Prostate gland (tissue), 2 donors: ENCODE results near the gene ATP5F1B. TPM values are rescaled to one million over a fixed set of nuclear protein-coding genes. Genes with fewer than 3 reads are reported as not detected.

Experiments used
- DNase-seq: peaks from one replicate; pipeline ENCODE4 v3.0.0-alpha.2; 2019; ENCODE audit warnings: low spot score
- H3K27ac ChIP-seq, 2 donors: fragments of 200-600 bp; sonication (generic); 2 replicates each; pipeline ENCODE4 v1.5.1; 2017 to 2019
- H3K27me3 ChIP-seq: fragments of 200-600 bp; sonication (generic); replicated peaks from 2 replicates; pipeline ENCODE4 v1.5.1; 2019; ENCODE audit not compliant: insufficient read depth
- H3K36me3 ChIP-seq, 2 donors: fragments of 200-600 bp; sonication (generic); 1 replicate in 1 of 2; 2 replicates in 1 of 2; pipeline versions ENCODE4 v1.5.1 to v1.8.1; 2017 to 2019
- H3K4me1 ChIP-seq: fragments of 200-600 bp; sonication (generic); replicated peaks from 2 replicates; pipeline ENCODE4 v1.5.1; 2019
- H3K4me3 ChIP-seq, 2 donors: fragments of 200-600 bp; sonication (generic); 2 replicates each; pipeline ENCODE4 v1.5.1; 2017 to 2019
- H3K9me3 ChIP-seq: fragments of 200-600 bp; sonication (generic); 2 replicates; pipeline ENCODE4 v1.5.1; 2017
- POLR2A ChIP-seq: fragments of 450-650 bp; IDR thresholded peaks from one replicate; pipeline ENCODE4 v1.6.1; 2016; ENCODE audit warnings: antibody characterized with exemption, mild to moderate bottlenecking
- POLR2AphosphoS5 ChIP-seq: sonication (generic); formaldehyde crosslinking; IDR thresholded peaks from one replicate; pipeline ENCODE4 v1.6.1; 2017; ENCODE audit warnings: antibody characterized with exemption
- WGBS: methylation state at CpG from one replicate; pipeline ENCODE4 v1.1.5; 2018; 5-methylcytosine and 5-hydroxymethylcytosine counted together
- intact Hi-C: fragments of 100-400 bp; cut with DNase I; formaldehyde crosslinking; loops from one replicate; pipeline ENCODE4 v1.14.2; 2022
- total RNA-seq, 2 donors: library from RNA; depleted of rRNA; stranded (reverse); fragments of >200 nt; gene quantifications; one replicate each; pipeline ENCODE4 v1.1.0, GENCODE V29; 2016
- TF ChIP-seq, protein P1 (sequence below), 4 experiments: fragments of 200-600 bp in 2 of 4; fragments of 450-650 bp in 2 of 4; sonication (generic) in 2 of 4; IDR thresholded peaks; 1 replicate in 3 of 4; 2 replicates in 1 of 4; pipeline ENCODE4 v1.5.1; 2016 to 2019; ENCODE audit warnings: antibody characterized with exemption in 4 of 4, mild to moderate bottlenecking in 2 of 4, moderate library complexity in 2 of 4

The ATP5F1B gene
- total RNA-seq, 2 donors from 2014 or later: 372 to 401 TPM

DNA sequence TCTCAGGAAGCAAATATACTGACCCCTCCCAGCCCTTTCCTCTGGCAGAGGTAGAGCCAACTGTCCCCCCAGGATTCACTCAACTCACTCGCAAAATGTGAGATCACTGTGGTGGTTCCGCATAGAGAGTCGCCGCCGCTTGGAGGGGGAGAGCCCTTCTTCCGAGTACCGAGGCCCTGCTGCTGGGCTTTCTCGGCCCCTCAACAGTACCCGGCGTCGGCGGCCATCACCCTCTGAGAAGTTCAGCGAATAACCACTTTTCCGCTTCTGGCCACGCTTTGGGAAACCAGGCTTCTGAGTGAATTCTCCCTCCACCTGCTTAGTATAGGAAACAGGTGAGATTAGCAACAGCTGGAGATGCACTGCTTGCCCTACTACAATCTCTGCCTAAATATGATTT, 46.7 kb downstream of the ATP5F1B start:
- intact Hi-C loops: no loop called here
- Histone ChIP-seq H3K36me3 (peaks cover 48 to 52% of the 10 kb centered on the region in 2 donors), H3K9me3 (no peaks in the 10 kb centered on the region), H3K4me3 (no peak overlapping the region), H3K27ac (no peak overlapping the region), H3K4me1 (no peaks in the 10 kb centered on the region), H3K27me3 (no peaks in the 10 kb centered on the region)
- no peak for DNase-seq
- WGBS: 94% methylated on average over 15 of the region's 15 CpGs
- no peak for TF ChIP-seq POLR2A
- no peak for TF ChIP-seq POLR2AphosphoS5
- TF ChIP-seq, protein P1, sequence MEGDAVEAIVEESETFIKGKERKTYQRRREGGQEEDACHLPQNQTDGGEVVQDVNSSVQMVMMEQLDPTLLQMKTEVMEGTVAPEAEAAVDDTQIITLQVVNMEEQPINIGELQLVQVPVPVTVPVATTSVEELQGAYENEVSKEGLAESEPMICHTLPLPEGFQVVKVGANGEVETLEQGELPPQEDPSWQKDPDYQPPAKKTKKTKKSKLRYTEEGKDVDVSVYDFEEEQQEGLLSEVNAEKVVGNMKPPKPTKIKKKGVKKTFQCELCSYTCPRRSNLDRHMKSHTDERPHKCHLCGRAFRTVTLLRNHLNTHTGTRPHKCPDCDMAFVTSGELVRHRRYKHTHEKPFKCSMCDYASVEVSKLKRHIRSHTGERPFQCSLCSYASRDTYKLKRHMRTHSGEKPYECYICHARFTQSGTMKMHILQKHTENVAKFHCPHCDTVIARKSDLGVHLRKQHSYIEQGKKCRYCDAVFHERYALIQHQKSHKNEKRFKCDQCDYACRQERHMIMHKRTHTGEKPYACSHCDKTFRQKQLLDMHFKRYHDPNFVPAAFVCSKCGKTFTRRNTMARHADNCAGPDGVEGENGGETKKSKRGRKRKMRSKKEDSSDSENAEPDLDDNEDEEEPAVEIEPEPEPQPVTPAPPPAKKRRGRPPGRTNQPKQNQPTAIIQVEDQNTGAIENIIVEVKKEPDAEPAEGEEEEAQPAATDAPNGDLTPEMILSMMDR (IDR thresholded peaks at IDR 0.05): no peak

DNA sequence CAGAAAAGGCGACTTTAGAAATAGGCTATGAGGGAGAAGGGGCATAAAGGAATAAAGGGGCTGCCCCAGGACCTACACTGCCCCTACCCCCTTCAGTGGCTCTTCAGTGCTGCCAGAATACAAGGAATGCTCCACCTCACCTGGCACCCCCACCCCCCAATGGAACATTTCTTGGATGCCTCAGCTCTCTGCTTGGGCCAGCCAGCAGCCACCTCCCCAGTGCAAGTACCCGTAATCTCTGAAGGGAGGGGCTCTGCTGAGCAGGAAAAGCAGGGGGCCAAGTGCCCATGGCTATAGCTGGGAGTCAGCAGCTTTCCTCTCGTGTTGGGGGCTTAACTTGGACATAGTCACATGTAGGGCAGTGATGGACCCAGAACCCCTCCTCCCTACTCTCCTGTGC, 49.0 kb downstream of the ATP5F1B start:
- 53% methylated on average over 3 of the region's 3 CpGs for WGBS
- Histone ChIP-seq H3K27me3 (no peaks in the 10 kb centered on the region), H3K9me3 (no peaks in the 10 kb centered on the region), H3K27ac (no peak overlapping the region), H3K4me1 (no peaks in the 10 kb centered on the region), H3K4me3 (no peak overlapping the region), H3K36me3 (peaks cover 34 to 36% of the 10 kb centered on the region in 2 donors)
- DNase-seq: no peak
- TF ChIP-seq POLR2AphosphoS5: no peak
- TF ChIP-seq, protein P1 (IDR thresholded peaks at IDR 0.05): no peak
- TF ChIP-seq POLR2A: no peak
- intact Hi-C loops: no loop called here

DNA sequence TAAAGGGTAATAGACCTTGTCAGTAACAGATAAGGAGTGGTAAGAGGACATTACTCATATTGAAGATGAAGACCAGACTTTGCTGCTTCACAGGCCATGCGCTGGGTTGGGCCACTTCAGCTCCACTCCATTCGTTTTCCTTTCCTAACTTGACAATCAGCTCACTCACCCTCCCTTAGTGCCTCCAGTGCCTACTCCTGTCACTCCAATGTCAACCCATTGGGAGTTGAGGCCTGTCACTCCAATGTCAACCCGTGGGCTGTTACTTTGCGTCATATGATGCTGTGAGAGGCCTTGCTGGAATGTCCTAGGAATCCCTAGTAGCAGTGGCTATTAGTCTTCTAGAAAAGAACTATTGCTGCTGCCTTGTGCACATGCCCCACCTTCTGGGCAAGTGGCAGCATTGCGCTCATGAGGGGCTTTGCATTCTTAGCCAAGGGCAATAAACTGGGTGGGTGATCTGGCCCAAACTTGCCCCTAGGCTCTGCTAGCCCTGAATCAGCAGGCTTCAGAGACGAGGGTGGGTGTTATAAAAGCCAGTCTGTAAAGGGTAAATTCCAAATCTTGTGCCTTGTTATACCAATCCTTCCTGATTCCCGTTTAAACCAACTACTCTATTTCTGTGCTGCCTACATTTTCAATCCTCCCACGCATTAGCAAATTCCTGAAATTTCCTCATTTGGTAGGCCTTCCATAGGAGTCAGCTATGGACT, 51.7 kb downstream of the ATP5F1B start:
- intact Hi-C loops: loop anchor here (5.0 kb wide), 1 partner anchor 38 kb away; the partner anchor contains the start of gene BAZ2A
- WGBS: 44% methylated on average over 8 of the region's 8 CpGs
- Histone ChIP-seq H3K27me3 (no peaks in the 10 kb centered on the region), H3K4me1 (no peaks in the 10 kb centered on the region), H3K36me3 (peaks cover 8% of the 10 kb centered on the region in 2 donors), H3K9me3 (no peaks in the 10 kb centered on the region), H3K27ac (no peak overlapping the region), H3K4me3 (no peak overlapping the region)
- DNase-seq: peak; percentile 16
- TF ChIP-seq POLR2AphosphoS5 (peak; percentile 25), POLR2A (no peak)
- TF ChIP-seq, protein P1 (IDR thresholded peaks at IDR 0.05): peak in 3 of 4 experiments; percentile 37 to 72 (median 61)

DNA sequence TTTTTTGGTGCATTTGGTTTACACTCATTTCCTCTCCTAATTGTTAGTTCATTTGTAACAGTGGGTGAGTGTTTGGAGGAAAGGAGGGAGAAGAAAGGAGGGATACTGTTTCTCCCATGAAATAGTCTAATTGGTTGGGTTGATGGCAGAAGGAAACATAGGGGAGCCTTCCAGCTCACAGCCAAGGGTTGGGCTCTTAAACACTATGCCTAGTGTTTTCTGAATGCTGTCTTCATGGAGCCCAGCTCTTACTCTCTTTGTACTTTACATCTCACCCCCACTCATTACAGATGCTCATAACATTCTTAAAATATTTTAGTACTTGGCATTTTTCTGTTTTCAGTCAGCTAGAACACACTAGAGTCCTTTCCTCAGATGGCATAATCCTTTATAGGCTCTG, 53.8 kb downstream of the ATP5F1B start:
- Histone ChIP-seq H3K27ac (no peak overlapping the region), H3K27me3 (no peaks in the 10 kb centered on the region), H3K36me3 (peaks cover 0 to 3% of the 10 kb centered on the region in 2 donors), H3K4me1 (no peaks in the 10 kb centered on the region), H3K9me3 (no peaks in the 10 kb centered on the region), H3K4me3 (no peak overlapping the region)
- no peak for DNase-seq
- intact Hi-C loops: loop anchor here (5.0 kb wide), 1 partner anchor 40 kb away; the partner anchor contains the start of gene BAZ2A
- no peak for TF ChIP-seq POLR2AphosphoS5
- TF ChIP-seq, protein P1 (IDR thresholded peaks at IDR 0.05): no peak
- no peak for TF ChIP-seq POLR2A

DNA sequence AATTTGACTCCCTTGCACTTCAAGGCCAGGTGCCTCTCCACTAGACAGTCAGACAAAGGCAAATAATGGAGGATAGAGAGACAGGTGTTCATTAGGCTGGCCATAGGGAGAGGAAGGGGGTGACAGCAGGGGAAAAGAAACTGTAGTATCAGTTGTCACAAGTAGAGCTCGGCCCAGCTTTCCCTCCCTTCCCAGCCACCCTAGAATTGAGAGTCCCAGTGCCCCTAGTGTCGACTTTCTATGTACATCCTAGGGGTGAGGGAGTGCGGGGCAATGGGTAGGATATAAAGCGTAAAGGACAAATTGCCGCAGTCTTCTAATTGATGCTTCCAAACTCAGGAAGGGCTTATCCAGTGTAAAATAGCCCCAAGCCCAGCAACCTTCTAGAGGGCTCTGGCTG, 54.7 kb downstream of the ATP5F1B start:
- Histone ChIP-seq H3K36me3 (peaks cover 0 to 3% of the 10 kb centered on the region in 2 donors), H3K9me3 (no peaks in the 10 kb centered on the region), H3K4me3 (no peak overlapping the region), H3K4me1 (no peaks in the 10 kb centered on the region), H3K27ac (no peak overlapping the region), H3K27me3 (no peaks in the 10 kb centered on the region)
- no peak for DNase-seq
- WGBS: 70% methylated on average over 5 of the region's 5 CpGs
- intact Hi-C loops: loop anchor here (5.0 kb wide), 1 partner anchor 41 kb away; the partner anchor contains the start of gene BAZ2A
- no peak for TF ChIP-seq POLR2AphosphoS5
- no peak for TF ChIP-seq POLR2A
- TF ChIP-seq, protein P1 (IDR thresholded peaks at IDR 0.05): no peak
